Stimulated activated CD8-positive, alpha-beta memory T cell treated with anti-CD3 and anti-CD28 coated beads, Interleukin-7, amount 100 ng/mL, for 24 hours (primary cell): ENCODE data around the gene CDK3.
A peak's percentile ranks its signal among the peaks of the same experiment; 100 is the strongest.

Experiments used
- DNase-seq: peaks from one replicate; pipeline ENCODE4 v3.0.0-alpha.2; 2020; ENCODE audit warnings: low read depth

The CDK3 gene

GRCh38 chr17:75991396-75991795, 9.3 kb upstream of the CDK3 start:
- no peak for DNase-seq

- no peak for DNase-seq
These were observed 5.8 kb upstream of the CDK3 start for GRCh38 chr17:75994802-75995370.

- DNase-seq: no peak
These were observed 5.2 kb upstream of the CDK3 start for GRCh38 chr17:75995385-75995925.

- no peak for DNase-seq
These were observed 3.7 kb upstream of the CDK3 start for GRCh38 chr17:75996665-75997590.

- DNase-seq: no peak
These were observed 2.3 kb upstream of the CDK3 start for GRCh38 chr17:75998327-75998795.

- peak; percentile 31 for DNase-seq
These were observed 470 bp upstream of the CDK3 start for GRCh38 chr17:76000016-76000754.

- DNase-seq: no peak
These were observed 1.4 kb downstream of the CDK3 start for GRCh38 chr17:76002100-76002499.

GRCh38 chr17:76003915-76004314, 3.3 kb downstream of the CDK3 start:
- no peak for DNase-seq

GRCh38 chr17:76004750-76005262, 4.2 kb downstream of the CDK3 start:
- no peak for DNase-seq

- DNase-seq: peak; percentile 77
These were observed 4.9 kb downstream of the CDK3 start for GRCh38 chr17:76005263-76006149.

- no peak for DNase-seq
These were observed 6.6 kb downstream of the CDK3 start for GRCh38 chr17:76007131-76007849.

- no peak for DNase-seq
These were observed 7.2 kb downstream of the CDK3 start for GRCh38 chr17:76007850-76008165.

- DNase-seq: no peak
These were observed 7.6 kb downstream of the CDK3 start for GRCh38 chr17:76008208-76008607.

GRCh38 chr17:76008630-76009425, 8.2 kb downstream of the CDK3 start:
- DNase-seq: no peak

- DNase-seq: no peak
These were observed 8.8 kb downstream of the CDK3 start for GRCh38 chr17:76009447-76009846.

GRCh38 chr17:76009969-76010661, 9.5 kb downstream of the CDK3 start:
- no peak for DNase-seq

GRCh38 chr17:76011951-76012350, 11.3 kb downstream of the CDK3 start:
- no peak for DNase-seq

- DNase-seq: no peak
These were observed 12.8 kb downstream of the CDK3 start for GRCh38 chr17:76013377-76013932.
